ENCODE results near the gene JMJD8. TPM values are rescaled to one million over a fixed set of nuclear protein-coding genes. Genes with fewer than 3 reads are reported as not detected.
A peak's percentile ranks its signal among the peaks of the same experiment; 100 is the strongest.

JMJD8 gene
- total and polyA plus RNA-seq, 9 of the 15 experiments (the other 6 are each of a cell fraction or from before 2014, with no cell fraction given), result 1.2 to 50.6 (median 29.3) TPM

- peak; percentile 79 for TF ChIP-seq CTCFL (IDR thresholded peaks at IDR 0.05; ENCODE audit: borderline replicate concordance, insufficient read depth, low read depth, low read length, poor library complexity, severe bottlenecking)
- TF ChIP-seq LCOR (CRISPR knock-in tag; IDR thresholded peaks at IDR 0.05), result no peak
- no peak for TF ChIP-seq LEF1 (IDR thresholded peaks at IDR 0.05)
- 0 out of 2 replicates have a peak, but pooled peaks have one; percentile 25 for TF ChIP-seq MAX (CRISPR knock-in tag; IDR thresholded peaks at IDR 0.05)
- no peak for TF ChIP-seq ZNF696 (CRISPR knock-in tag; conservative IDR thresholded peaks at IDR 0.05)
- no peak for TF ChIP-seq ZBED1 (IDR thresholded peaks at IDR 0.05)
- no peak for TF ChIP-seq VEZF1 (CRISPR knock-in tag; IDR thresholded peaks at IDR 0.05)
- TF ChIP-seq FIP1L1 (IDR thresholded peaks at IDR 0.05; ENCODE audit: low read depth, low read length, poor library complexity, severe bottlenecking), result peak; percentile 73
- TF ChIP-seq MIER1 (IDR thresholded peaks at IDR 0.05; ENCODE audit: low read depth), result no peak
- TF ChIP-seq RBM14 (IDR thresholded peaks at IDR 0.05; ENCODE audit: borderline replicate concordance, insufficient read depth, low read depth, low read length), result no peak
- TF ChIP-seq HSF4 (CRISPR knock-in tag; IDR thresholded peaks at IDR 0.05; ENCODE audit: borderline replicate concordance), result no peak
- TF ChIP-seq MYNN (IDR thresholded peaks at IDR 0.05), result no peak
- TF ChIP-seq MYNN (CRISPR knock-in tag; IDR thresholded peaks at IDR 0.05), result no peak
- no peak for TF ChIP-seq E2F1 (CRISPR knock-in tag; IDR thresholded peaks at IDR 0.05)
- no peak for TF ChIP-seq FOS (IDR thresholded peaks at IDR 0.05; ENCODE audit: extremely low read depth, insufficient read length)
- no peak for TF ChIP-seq TSC22D4 (tag; IDR thresholded peaks at IDR 0.05)
- TF ChIP-seq ZBTB2 (IDR thresholded peaks at IDR 0.05), result 0 out of 2 replicates have a peak, but pooled peaks have one; percentile 34
- TF ChIP-seq SRSF1 (IDR thresholded peaks at IDR 0.05; ENCODE audit: low read depth, low read length), result no peak
- TF ChIP-seq KDM2B (CRISPR knock-in tag; IDR thresholded peaks at IDR 0.05), result no peak
- peak; percentile 33 for TF ChIP-seq ZFX (CRISPR knock-in tag; IDR thresholded peaks at IDR 0.05)
- TF ChIP-seq CTBP1 (IDR thresholded peaks at IDR 0.05; ENCODE audit: borderline replicate concordance), result no peak
- TF ChIP-seq RBM17 (IDR thresholded peaks at IDR 0.05; ENCODE audit: borderline replicate concordance, low read depth, low read length), result no peak
- no peak for TF ChIP-seq SLC30A9 (CRISPR knock-in tag; IDR thresholded peaks at IDR 0.05)
Observed at GRCh38 chr16:733382-734207, 49.5 kb upstream of the JMJD8 start (continued).

All from K562 (cell line).